ENCODE results near the gene ATF2.

The ATF2 gene

GRCh38 chr2:175025233-175025632 is 142.8 kb downstream of the ATF2 start:
- no peak for DNase-seq (ENCODE audit: low read depth in 2 of 2)

GRCh38 chr2:175022923-175023322 is 145.1 kb downstream of the ATF2 start:
- no peak for DNase-seq (ENCODE audit: low read depth in 2 of 2)
